GM21526 (cell line): ENCODE results near the gene MYO7B.

ENCODE experiments used
- ATAC-seq: cut with Tn5 transposase; IDR thresholded peaks from one replicate; pipeline ENCODE4 v1.9.1; 2021; ENCODE audit warnings: moderate library complexity; ENCODE audit not compliant: unreplicated experiment, low FRiP score

MYO7B gene

DNA sequence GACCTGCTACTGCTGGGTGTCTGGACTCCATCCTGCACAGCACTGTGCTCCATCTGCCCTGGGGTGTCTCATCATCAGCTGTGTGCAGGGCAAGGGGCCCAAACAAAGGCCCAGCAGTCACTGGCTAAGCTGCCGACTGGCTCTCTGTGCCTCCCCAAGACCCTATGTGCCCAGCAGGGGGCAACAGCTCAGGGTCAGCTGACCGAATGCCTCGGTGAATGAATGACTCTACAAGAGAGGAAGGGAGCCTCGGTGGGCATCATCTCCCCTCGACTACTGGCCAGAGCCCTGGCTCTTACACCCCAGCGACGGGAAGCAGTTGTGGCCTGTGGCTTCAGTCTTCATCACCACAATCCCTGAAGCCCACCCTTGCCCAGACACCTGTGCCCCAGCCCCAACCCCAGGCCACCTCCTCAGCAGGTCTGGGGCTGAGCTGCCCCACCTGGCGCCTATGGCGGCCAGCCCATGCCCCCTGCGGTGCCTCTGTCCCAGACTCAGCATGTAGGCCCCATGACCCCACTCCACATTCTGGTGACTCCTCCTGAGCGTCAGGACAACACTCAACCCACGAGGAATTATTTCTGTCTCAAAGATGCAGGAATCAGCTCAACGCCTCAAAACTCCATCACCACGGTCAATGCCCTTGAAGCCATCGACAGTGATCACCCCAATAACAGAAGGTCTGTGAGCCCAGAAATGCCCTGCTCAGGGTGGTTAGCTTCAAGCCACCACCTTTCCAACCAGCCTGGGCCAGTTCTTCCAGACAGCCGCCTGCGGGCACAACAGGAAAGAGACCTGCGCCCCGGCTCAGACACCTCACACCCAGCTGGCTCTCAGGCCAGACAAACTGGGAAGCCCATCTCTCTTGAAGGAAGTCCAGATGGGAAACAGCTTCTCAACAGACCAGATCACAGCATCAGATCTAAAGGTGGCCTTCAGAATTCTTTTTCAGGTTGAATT lies 108.9 kb downstream of the MYO7B start:
- ATAC-seq, result no peak

GRCh38 chr2:127645026-127645394 lies 109.5 kb downstream of the MYO7B start:
- ATAC-seq, result no peak

DNA sequence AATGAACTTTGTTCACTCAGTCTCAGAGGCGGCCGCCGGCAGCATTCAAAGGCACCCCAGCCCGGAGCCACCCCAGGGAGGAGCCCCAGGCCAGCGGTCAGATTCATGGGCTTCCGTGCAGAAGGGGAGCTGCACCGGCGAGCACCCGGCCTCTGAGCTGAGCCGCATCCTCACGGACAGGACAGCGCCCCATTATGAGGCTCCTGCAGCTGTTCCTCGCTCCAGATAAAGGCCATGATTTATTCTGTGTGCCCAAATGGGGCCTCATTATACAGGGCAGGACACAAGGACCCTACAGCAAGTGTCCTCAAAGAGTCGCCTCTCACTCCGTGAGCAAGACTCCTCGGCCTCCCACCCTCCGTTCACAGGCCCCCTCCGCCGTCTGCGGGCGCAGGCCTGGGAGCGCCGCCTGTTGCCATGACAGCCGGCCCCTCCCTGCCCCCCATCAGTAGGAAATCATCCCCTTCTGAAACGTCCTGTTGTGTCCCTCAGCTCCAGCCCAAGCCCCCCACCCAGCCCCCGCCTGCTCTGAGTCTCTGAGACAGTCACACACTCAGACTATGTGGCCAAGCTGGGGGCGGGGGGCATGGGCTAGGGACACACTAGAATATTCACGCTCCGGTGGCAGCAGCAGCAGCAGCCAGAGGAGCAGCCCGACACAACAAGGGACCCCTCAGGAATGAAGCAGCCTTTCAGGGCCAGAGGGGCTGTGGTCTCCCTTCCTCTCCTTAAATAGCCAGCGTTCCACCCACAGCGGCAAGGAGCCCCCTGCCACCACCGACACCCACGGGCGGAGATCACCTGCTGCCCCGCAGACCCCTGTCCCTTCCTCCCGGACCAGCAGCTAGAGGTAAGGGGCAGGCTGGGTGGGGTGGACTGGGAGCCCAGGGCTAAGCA lies 110.2 kb downstream of the MYO7B start, which contains the start of gene GPR17:
Gene GPR17 (plus strand): TSS at position 759 of the 897 bp plus-strand sequence. CDS start 4,583 bp downstream, outside the sequence.
- no peak for ATAC-seq

GRCh38 chr2:127646487-127647241 lies 111.2 kb downstream of the MYO7B start:
- no peak for ATAC-seq

GRCh38 chr2:127647242-127648190 lies 112.0 kb downstream of the MYO7B start:
- ATAC-seq, result no peak

DNA sequence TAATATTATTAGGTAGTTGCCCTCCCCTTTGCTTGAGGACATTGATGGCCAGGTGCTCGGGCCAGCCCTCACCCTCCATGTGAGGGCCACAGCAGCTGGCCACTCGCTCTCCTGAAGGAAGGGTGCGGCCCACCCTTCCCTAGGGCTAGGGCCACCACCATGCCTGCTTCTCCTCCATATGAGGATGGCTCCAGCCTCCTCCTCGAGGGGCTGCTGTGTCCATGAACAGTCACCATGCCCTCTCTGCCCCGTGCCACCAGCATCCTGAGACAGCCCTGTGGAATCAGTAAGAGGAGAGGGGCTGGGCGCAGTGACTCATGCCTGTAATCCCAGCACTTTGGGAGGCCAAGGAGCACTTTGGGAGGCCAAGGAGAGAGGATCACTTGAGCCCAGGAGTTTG lies 112.8 kb downstream of the MYO7B start:
- ATAC-seq, result no peak

- no peak for ATAC-seq
These were observed 113.7 kb downstream of the MYO7B start for GRCh38 chr2:127649100-127649611.

- peak; percentile 62 for ATAC-seq
These were observed 114.2 kb downstream of the MYO7B start for GRCh38 chr2:127649684-127650040.

DNA sequence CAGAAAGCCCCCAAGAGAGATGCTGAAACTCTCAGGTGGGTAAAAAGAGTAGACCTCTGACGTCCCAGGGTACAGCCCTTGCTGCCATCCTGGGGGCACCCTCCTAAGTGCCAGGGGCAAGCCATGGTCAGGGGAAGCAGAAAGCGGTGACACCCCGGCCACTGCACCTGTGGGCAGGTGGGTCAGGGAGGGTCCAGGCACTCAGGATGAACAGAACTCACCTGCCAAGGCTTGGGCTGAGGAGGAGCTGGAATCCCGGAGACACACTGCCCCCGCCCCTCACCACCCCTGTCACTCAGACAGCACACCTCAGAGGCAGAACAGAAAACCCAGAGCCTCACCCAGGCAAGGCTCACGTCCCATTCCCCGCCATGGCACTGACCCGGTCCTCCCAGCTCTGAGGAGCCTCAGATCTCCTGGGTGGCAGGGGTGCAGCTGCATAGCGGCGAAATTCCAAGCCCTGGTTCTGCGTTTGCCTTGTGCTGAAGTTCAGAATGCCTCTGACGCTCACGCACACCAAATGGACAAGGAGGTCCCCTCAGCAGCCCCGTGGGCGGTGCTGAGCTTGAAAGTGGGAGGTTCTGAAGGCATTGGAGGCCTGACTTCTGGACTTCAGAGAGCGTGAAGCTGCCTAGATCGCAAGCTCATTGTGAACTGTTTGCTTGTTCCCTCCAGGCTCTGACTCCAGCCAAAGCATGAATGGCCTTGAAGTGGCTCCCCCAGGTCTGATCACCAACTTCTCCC lies 114.7 kb downstream of the MYO7B start:
- ATAC-seq, result no peak

DNA sequence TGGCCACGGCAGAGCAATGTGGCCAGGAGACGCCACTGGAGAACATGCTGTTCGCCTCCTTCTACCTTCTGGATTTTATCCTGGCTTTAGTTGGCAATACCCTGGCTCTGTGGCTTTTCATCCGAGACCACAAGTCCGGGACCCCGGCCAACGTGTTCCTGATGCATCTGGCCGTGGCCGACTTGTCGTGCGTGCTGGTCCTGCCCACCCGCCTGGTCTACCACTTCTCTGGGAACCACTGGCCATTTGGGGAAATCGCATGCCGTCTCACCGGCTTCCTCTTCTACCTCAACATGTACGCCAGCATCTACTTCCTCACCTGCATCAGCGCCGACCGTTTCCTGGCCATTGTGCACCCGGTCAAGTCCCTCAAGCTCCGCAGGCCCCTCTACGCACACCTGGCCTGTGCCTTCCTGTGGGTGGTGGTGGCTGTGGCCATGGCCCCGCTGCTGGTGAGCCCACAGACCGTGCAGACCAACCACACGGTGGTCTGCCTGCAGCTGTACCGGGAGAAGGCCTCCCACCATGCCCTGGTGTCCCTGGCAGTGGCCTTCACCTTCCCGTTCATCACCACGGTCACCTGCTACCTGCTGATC lies 115.4 kb downstream of the MYO7B start:
- no peak for ATAC-seq

DNA sequence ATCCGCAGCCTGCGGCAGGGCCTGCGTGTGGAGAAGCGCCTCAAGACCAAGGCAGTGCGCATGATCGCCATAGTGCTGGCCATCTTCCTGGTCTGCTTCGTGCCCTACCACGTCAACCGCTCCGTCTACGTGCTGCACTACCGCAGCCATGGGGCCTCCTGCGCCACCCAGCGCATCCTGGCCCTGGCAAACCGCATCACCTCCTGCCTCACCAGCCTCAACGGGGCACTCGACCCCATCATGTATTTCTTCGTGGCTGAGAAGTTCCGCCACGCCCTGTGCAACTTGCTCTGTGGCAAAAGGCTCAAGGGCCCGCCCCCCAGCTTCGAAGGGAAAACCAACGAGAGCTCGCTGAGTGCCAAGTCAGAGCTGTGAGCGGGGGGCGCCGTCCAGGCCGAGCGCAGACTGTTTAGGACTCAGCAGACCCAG lies 115.9 kb downstream of the MYO7B start:
- ATAC-seq, result no peak

DNA sequence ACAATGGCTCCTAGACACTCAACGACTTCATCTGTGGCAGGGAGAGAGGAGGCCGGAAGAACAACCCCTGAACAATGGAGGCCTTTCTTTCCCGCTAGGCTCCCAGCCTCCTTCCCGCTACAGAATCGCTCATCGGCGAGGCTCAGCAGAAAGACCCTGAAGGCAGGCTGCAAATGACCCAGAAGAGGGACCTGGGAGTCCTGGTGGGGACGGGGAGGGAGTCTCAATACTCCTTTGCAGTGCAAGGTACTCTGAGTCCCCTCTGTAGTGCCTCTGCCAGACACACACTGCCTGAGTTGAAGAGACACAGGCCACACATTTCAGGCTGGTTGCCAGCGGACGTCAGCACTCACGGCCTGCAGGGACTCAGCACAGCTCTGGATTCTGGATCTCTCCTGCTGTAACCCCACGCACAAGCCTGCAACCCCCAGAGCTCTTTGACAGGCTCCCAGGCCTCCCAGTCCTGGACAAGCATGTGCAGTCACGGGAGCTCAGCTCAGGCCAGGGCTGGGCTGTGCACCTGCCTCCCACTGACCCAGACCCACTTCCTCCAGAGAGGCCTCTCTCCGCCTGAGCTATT lies 116.6 kb downstream of the MYO7B start:
- no peak for ATAC-seq

GRCh38 chr2:127652786-127653357 lies 117.4 kb downstream of the MYO7B start:
- no peak for ATAC-seq

GRCh38 chr2:127653421-127654083 lies 118.1 kb downstream of the MYO7B start:
- ATAC-seq, result no peak

- no peak for ATAC-seq
These were observed 118.8 kb downstream of the MYO7B start for GRCh38 chr2:127654084-127654837.

DNA sequence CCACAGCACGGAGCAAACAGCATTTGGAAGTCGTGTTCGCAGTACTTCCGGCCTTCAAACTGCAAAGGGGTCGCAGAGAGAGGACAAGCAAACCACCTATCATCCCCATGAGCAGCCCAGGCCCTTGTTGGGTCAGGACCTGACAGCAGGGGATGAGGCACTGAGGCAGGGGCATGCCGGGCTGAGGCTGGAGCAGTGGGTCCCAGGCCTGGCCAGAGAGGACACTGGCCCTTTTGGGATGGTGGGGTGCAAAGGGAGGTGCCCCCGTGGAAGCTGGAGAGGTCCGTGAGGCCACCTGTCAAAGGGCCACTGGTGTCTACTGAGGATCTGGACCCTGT lies 119.3 kb downstream of the MYO7B start:
- ATAC-seq, result no peak
